ENCODE measurements around the gene CRTAP. TPM values are rescaled to one million over a fixed set of nuclear protein-coding genes. Genes with fewer than 3 reads are reported as not detected.

Gene CRTAP
- total and polyA plus RNA-seq, 2 experiments from 2014 or later = 71.9 to 210 TPM

GRCh38 chr3:33095436-33095835 is 18.4 kb upstream of the CRTAP start (continued):
- no peak for TF ChIP-seq ZNF462 (CRISPR knock-in tag; IDR thresholded peaks at IDR 0.05)

GRCh38 chr3:33096093-33096868 is 17.5 kb upstream of the CRTAP start:
- peak overlapping the region; percentile 90; the same call in 1 of the 2 replicates for H3K27ac ChIP-seq (ENCODE audit: low read depth)
- no peak for TF ChIP-seq CREB1 (CRISPR knock-in tag; IDR thresholded peaks at IDR 0.05; ENCODE audit: low read depth)
- TF ChIP-seq EZH2 (IDR thresholded peaks at IDR 0.05; ENCODE audit: low read depth, unreplicated experiment) = no peak
- TF ChIP-seq POLR2AphosphoS5 (IDR thresholded peaks at IDR 0.05; ENCODE audit: low read depth) = no peak
- no peak for TF ChIP-seq CTCF (conservative IDR thresholded peaks at IDR 0.05; ENCODE audit: low read depth in 2 of 2)
- no peak for TF ChIP-seq REST (IDR thresholded peaks at IDR 0.05; ENCODE audit: unreplicated experiment)
- no peak for TF ChIP-seq STAT1 (IDR thresholded peaks at IDR 0.05; ENCODE audit: unreplicated experiment)
- no peak for TF ChIP-seq EZH2phosphoT487 (IDR thresholded peaks at IDR 0.05; ENCODE audit: unreplicated experiment)
- no peak for TF ChIP-seq ZNF331 (CRISPR knock-in tag; IDR thresholded peaks at IDR 0.05; ENCODE audit: low read depth)
- TF ChIP-seq ZNF114 (CRISPR knock-in tag; IDR thresholded peaks at IDR 0.05) = no peak
- no peak for TF ChIP-seq ETS1 (IDR thresholded peaks at IDR 0.05)

More at GRCh38 chr3:33096093-33096868, 17.5 kb upstream of the CRTAP start:
- H3K9me2 ChIP-seq (ENCODE audit: insufficient read depth) = no peaks in the 10 kb centered on the region
- peak overlapping the region; percentile 98 for H2AFZ ChIP-seq
- H3F3A ChIP-seq (replicated peaks; ENCODE audit: low read depth) = 0 out of 2 replicates have a peak, but pooled peaks cover 5% of the 10 kb centered on the region
- H3K27me3 ChIP-seq (ENCODE audit: insufficient read depth) = no peaks in the 10 kb centered on the region
- peaks cover 16% of the 10 kb centered on the region for H3K27me3 Mint-ChIP-seq (ENCODE audit: insufficient read depth, low read depth, poor library complexity)
- H3K4me3 Mint-ChIP-seq = peak overlapping the region; percentile 97
- peaks cover 32% of the 10 kb centered on the region for H4K20me1 ChIP-seq (replicated peaks; ENCODE audit: insufficient read depth)
- H3K9me3 Mint-ChIP-seq = no peaks in the 10 kb centered on the region
- peaks cover 24% of the 10 kb centered on the region for H3K36me3 Mint-ChIP-seq (ENCODE audit: low read depth)
- H3K27ac Mint-ChIP-seq = peak overlapping the region; percentile 84; the same call in 1 of the 2 replicates
- H3K79me2 ChIP-seq (replicated peaks; ENCODE audit: insufficient read depth) = peaks cover 44% of the 10 kb centered on the region
- H3K4me2 ChIP-seq = peak overlapping the region; percentile 95
- peaks cover 26% of the 10 kb centered on the region for H3K4me1 Mint-ChIP-seq
- no peaks in the 10 kb centered on the region for H3K36me3 ChIP-seq (ENCODE audit: insufficient read depth)
- peak overlapping the region; percentile 98 for H3K4me3 ChIP-seq
- peaks cover 23% of the 10 kb centered on the region for H3K4me1 ChIP-seq (ENCODE audit: insufficient read depth)
- DNase-seq (ENCODE audit: low spot score) (peak; percentile 60), ATAC-seq (peak; percentile 47)
